Measurements from ENCODE around the gene MFSD6L. TPM values are rescaled to one million over a fixed set of nuclear protein-coding genes. Genes with fewer than 3 reads are reported as not detected.
A peak's percentile ranks its signal among the peaks of the same experiment; 100 is the strongest.

The MFSD6L gene
- total RNA-seq, 1 donor from 2014 or later, result 11.2 TPM

DNA sequence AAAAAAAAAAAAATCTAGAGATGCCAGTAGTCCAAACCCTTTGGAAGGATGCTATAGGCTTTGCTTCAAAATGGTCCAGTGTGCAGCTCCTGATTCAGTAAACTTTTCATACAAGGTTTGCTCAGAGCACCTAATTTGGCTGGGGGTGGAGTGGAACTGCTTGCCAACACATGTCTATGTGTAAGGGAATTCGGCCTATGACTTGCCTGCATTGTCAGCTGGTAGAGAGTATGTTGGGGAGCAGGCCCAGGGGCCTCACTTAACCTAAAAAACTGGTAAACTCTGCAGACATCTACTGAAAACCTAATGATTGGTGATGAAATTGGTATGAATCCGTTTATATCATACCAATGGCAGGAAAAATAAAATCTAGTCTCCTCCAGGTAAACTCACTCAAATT is 1.5 kb upstream of the MFSD6L start:
- Mint-ChIP-seq H3K36me3 (ENCODE audit: insufficient read depth) (no peaks in the 10 kb centered on the region), H3K9me3 (ENCODE audit: low read depth) (no peaks in the 10 kb centered on the region), H3K27ac (no peak overlapping the region), H3K4me1 (ENCODE audit: low read depth) (peaks cover 31% of the 10 kb centered on the region), H3K27me3 (peaks cover 7% of the 10 kb centered on the region), H3K4me3 (ENCODE audit: low read depth) (no peak overlapping the region)
- DNase-seq (ENCODE audit: low spot score, unreplicated experiment), result no peak
- TF ChIP-seq, protein P1, sequence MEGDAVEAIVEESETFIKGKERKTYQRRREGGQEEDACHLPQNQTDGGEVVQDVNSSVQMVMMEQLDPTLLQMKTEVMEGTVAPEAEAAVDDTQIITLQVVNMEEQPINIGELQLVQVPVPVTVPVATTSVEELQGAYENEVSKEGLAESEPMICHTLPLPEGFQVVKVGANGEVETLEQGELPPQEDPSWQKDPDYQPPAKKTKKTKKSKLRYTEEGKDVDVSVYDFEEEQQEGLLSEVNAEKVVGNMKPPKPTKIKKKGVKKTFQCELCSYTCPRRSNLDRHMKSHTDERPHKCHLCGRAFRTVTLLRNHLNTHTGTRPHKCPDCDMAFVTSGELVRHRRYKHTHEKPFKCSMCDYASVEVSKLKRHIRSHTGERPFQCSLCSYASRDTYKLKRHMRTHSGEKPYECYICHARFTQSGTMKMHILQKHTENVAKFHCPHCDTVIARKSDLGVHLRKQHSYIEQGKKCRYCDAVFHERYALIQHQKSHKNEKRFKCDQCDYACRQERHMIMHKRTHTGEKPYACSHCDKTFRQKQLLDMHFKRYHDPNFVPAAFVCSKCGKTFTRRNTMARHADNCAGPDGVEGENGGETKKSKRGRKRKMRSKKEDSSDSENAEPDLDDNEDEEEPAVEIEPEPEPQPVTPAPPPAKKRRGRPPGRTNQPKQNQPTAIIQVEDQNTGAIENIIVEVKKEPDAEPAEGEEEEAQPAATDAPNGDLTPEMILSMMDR (IDR thresholded peaks at IDR 0.05; ENCODE audit: unreplicated experiment), result no peak

DNA sequence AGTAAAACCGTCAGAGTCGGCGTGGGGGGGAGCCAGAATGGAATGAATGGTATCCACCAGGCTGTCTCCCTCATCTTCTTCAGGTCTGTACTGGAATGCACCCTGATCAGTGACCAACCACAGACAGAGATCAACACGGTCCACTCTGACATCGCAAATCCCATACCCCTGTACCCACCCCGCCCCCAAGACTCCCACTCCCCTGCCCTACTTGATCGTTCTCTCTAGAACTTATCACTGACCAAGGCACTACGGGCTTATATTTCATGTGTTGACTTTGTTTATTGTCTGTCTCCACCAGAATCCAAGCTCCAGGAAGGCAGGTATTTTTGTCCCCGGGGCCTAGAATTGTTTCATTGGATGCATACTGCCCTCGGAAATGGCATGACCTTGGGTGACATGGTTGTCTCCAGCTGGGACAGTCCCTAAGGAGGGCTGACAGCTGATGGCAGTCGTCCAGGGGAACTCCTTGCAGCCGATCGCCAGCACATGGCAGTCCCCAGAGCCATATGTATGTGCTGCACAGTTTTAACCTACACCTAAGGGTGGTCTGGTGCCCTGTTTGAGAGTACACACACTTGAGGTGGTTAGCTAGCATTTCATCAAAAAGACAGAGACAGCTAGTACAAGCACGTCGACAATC is 526 bp upstream of the MFSD6L start:
- DNase-seq (ENCODE audit: low spot score, unreplicated experiment), result no peak

GRCh38 chr17:8798176-8798845 is 854 bp downstream of the MFSD6L start:
- peak overlapping the region; percentile 69 for H3K4me3 Mint-ChIP-seq (ENCODE audit: low read depth)
- peaks cover 2% of the 10 kb centered on the region for H3K27me3 Mint-ChIP-seq
- TF ChIP-seq, protein P1 (IDR thresholded peaks at IDR 0.05; ENCODE audit: unreplicated experiment), result no peak
- H3K27ac Mint-ChIP-seq, result peak overlapping the region; percentile 77
- H3K4me1 Mint-ChIP-seq (ENCODE audit: low read depth), result peaks cover 44% of the 10 kb centered on the region
- H3K36me3 Mint-ChIP-seq (ENCODE audit: insufficient read depth), result peaks cover 4% of the 10 kb centered on the region
- peaks cover 5% of the 10 kb centered on the region for H3K9me3 Mint-ChIP-seq (ENCODE audit: low read depth)
- DNase-seq (ENCODE audit: low spot score, unreplicated experiment), result no peak

More for the DNA sequence above, 526 bp upstream of the MFSD6L start:
- TF ChIP-seq, protein P1 (IDR thresholded peaks at IDR 0.05; ENCODE audit: unreplicated experiment), result no peak
- H3K9me3 Mint-ChIP-seq (ENCODE audit: low read depth), result no peaks in the 10 kb centered on the region
- peak overlapping the region; percentile 60 for H3K4me3 Mint-ChIP-seq (ENCODE audit: low read depth)
- H3K27ac Mint-ChIP-seq, result peak overlapping the region; percentile 90
- H3K27me3 Mint-ChIP-seq, result peaks cover 7% of the 10 kb centered on the region
- no peaks in the 10 kb centered on the region for H3K36me3 Mint-ChIP-seq (ENCODE audit: insufficient read depth)
- H3K4me1 Mint-ChIP-seq (ENCODE audit: low read depth), result peaks cover 36% of the 10 kb centered on the region

GRCh38 chr17:8797621-8798175 is 1.5 kb downstream of the MFSD6L start:
- Mint-ChIP-seq H3K27ac (peak overlapping the region; percentile 59), H3K9me3 (ENCODE audit: low read depth) (peaks cover 6% of the 10 kb centered on the region), H3K4me1 (ENCODE audit: low read depth) (peaks cover 45% of the 10 kb centered on the region), H3K4me3 (ENCODE audit: low read depth) (peak overlapping the region; percentile 58), H3K27me3 (peaks cover 1% of the 10 kb centered on the region), H3K36me3 (ENCODE audit: insufficient read depth) (peaks cover 4% of the 10 kb centered on the region)
- DNase-seq (ENCODE audit: low spot score, unreplicated experiment), result no peak
- TF ChIP-seq, protein P1 (IDR thresholded peaks at IDR 0.05; ENCODE audit: unreplicated experiment), result no peak

DNA sequence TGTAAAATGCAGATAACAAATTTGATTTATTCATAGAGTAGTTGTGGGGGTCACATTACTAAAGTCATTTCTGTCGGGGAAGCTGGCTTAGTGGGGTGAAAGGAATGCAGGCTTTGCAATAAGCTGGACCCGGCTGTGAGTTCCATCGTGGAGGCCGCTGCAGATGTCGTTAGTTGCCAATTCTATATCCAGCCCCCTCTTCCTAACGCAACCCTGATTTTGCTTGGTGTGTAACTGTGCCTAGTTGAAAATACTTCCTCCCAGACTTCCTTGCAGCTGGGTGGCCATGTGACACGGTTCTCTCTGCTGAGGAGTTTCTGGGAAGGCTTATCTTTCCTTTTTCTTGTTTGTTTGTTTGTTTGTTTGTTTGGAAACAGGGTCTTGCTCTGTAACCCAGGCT is 4.5 kb downstream of the MFSD6L start:
- no peak for DNase-seq (ENCODE audit: low spot score, unreplicated experiment)
- Mint-ChIP-seq H3K4me3 (ENCODE audit: low read depth) (no peak overlapping the region), H3K27me3 (no peaks in the 10 kb centered on the region), H3K36me3 (ENCODE audit: insufficient read depth) (peaks cover 10% of the 10 kb centered on the region), H3K4me1 (ENCODE audit: low read depth) (peaks cover 55% of the 10 kb centered on the region), H3K27ac (no peak overlapping the region), H3K9me3 (ENCODE audit: low read depth) (peaks cover 6% of the 10 kb centered on the region)
- TF ChIP-seq, protein P1 (IDR thresholded peaks at IDR 0.05; ENCODE audit: unreplicated experiment), result no peak
